Measurements from ENCODE around the gene UBN1. TPM values are rescaled to one million over a fixed set of nuclear protein-coding genes. Genes with fewer than 3 reads are reported as not detected.

Gene UBN1
- total and polyA plus RNA-seq, 4 donors = 7.3 to 19.7 (median 14.2) TPM

DNA sequence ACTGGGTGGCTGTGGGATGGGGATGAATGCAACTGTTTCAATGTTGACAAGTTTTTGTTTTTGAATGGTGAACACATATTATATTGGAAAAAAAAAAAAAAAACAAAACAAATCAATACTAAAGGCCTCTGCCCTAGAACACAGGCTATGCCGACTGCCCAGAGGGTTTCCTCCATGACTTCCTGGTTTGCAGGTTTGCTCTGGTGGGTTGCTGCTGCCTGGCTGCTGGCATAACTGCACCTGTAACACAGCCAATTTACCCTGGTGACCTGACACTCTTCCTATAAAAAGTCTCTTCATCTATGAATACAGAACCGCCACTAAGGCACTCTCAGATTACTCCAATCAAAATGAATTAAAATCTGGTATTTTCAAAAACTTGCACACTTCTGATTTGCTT is 10.6 kb upstream of the UBN1 start:
- no peaks in the 10 kb centered on the region for H3K27me3 ChIP-seq (ENCODE audit: control insufficient read depth in 4 of 4, insufficient read depth in 4 of 4, low read length in 3 of 4)
- no peak overlapping the region for H3K27ac ChIP-seq (ENCODE audit: low read depth in 1 of 2, low read length in 2 of 2)
- no peak overlapping the region for H3K9ac ChIP-seq (ENCODE audit: low read depth in 1 of 2, low read length in 2 of 2)
- H3K36me3 ChIP-seq (ENCODE audit: control insufficient read depth in 4 of 4, insufficient read depth in 3 of 4, low read depth in 1 of 4, low read length in 3 of 4) = peaks cover 12 to 57% (median 34%) of the 10 kb centered on the region in 4 donors
- no peak for TF ChIP-seq JUND (IDR thresholded peaks at IDR 0.05)
- TF ChIP-seq RXRA (IDR thresholded peaks at IDR 0.05) = no peak
- TF ChIP-seq, protein P1, sequence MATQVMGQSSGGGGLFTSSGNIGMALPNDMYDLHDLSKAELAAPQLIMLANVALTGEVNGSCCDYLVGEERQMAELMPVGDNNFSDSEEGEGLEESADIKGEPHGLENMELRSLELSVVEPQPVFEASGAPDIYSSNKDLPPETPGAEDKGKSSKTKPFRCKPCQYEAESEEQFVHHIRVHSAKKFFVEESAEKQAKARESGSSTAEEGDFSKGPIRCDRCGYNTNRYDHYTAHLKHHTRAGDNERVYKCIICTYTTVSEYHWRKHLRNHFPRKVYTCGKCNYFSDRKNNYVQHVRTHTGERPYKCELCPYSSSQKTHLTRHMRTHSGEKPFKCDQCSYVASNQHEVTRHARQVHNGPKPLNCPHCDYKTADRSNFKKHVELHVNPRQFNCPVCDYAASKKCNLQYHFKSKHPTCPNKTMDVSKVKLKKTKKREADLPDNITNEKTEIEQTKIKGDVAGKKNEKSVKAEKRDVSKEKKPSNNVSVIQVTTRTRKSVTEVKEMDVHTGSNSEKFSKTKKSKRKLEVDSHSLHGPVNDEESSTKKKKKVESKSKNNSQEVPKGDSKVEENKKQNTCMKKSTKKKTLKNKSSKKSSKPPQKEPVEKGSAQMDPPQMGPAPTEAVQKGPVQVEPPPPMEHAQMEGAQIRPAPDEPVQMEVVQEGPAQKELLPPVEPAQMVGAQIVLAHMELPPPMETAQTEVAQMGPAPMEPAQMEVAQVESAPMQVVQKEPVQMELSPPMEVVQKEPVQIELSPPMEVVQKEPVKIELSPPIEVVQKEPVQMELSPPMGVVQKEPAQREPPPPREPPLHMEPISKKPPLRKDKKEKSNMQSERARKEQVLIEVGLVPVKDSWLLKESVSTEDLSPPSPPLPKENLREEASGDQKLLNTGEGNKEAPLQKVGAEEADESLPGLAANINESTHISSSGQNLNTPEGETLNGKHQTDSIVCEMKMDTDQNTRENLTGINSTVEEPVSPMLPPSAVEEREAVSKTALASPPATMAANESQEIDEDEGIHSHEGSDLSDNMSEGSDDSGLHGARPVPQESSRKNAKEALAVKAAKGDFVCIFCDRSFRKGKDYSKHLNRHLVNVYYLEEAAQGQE (IDR thresholded peaks at IDR 0.05) = no peak
- no peak for TF ChIP-seq YY1 (IDR thresholded peaks at IDR 0.05)
- no peak for TF ChIP-seq SP1 (IDR thresholded peaks at IDR 0.05)
- no peak for TF ChIP-seq TAF1 (conservative IDR thresholded peaks at IDR 0.05)
- no peak for TF ChIP-seq HNF4G (IDR thresholded peaks at IDR 0.05)
- no peak for TF ChIP-seq NR2F2 (IDR thresholded peaks at IDR 0.05)
- no peak for TF ChIP-seq EGR1 (IDR thresholded peaks at IDR 0.05; ENCODE audit: low read depth in 2 of 2)
- TF ChIP-seq, protein P2, sequence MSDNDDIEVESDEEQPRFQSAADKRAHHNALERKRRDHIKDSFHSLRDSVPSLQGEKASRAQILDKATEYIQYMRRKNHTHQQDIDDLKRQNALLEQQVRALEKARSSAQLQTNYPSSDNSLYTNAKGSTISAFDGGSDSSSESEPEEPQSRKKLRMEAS (IDR thresholded peaks at IDR 0.05) = no peak
- TF ChIP-seq, protein P3, sequence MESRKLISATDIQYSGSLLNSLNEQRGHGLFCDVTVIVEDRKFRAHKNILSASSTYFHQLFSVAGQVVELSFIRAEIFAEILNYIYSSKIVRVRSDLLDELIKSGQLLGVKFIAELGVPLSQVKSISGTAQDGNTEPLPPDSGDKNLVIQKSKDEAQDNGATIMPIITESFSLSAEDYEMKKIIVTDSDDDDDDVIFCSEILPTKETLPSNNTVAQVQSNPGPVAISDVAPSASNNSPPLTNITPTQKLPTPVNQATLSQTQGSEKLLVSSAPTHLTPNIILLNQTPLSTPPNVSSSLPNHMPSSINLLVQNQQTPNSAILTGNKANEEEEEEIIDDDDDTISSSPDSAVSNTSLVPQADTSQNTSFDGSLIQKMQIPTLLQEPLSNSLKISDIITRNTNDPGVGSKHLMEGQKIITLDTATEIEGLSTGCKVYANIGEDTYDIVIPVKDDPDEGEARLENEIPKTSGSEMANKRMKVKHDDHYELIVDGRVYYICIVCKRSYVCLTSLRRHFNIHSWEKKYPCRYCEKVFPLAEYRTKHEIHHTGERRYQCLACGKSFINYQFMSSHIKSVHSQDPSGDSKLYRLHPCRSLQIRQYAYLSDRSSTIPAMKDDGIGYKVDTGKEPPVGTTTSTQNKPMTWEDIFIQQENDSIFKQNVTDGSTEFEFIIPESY (IDR thresholded peaks at IDR 0.05) = no peak
- TF ChIP-seq RAD21 (IDR thresholded peaks at IDR 0.05) = no peak
- no peak for TF ChIP-seq FOXA2 (IDR thresholded peaks at IDR 0.05)
- TF ChIP-seq, protein P4, sequence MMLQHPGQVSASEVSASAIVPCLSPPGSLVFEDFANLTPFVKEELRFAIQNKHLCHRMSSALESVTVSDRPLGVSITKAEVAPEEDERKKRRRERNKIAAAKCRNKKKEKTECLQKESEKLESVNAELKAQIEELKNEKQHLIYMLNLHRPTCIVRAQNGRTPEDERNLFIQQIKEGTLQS (IDR thresholded peaks at IDR 0.05) = no peak
- no peak for TF ChIP-seq FOXA1 (IDR thresholded peaks at IDR 0.05)
- TF ChIP-seq HNF4A (conservative IDR thresholded peaks at IDR 0.05) = no peak
- TF ChIP-seq, protein P5, sequence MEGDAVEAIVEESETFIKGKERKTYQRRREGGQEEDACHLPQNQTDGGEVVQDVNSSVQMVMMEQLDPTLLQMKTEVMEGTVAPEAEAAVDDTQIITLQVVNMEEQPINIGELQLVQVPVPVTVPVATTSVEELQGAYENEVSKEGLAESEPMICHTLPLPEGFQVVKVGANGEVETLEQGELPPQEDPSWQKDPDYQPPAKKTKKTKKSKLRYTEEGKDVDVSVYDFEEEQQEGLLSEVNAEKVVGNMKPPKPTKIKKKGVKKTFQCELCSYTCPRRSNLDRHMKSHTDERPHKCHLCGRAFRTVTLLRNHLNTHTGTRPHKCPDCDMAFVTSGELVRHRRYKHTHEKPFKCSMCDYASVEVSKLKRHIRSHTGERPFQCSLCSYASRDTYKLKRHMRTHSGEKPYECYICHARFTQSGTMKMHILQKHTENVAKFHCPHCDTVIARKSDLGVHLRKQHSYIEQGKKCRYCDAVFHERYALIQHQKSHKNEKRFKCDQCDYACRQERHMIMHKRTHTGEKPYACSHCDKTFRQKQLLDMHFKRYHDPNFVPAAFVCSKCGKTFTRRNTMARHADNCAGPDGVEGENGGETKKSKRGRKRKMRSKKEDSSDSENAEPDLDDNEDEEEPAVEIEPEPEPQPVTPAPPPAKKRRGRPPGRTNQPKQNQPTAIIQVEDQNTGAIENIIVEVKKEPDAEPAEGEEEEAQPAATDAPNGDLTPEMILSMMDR (IDR thresholded peaks at IDR 0.05; ENCODE audit: low read depth, low read length, missing input control) = no peak
- no peak for TF ChIP-seq GABPA (IDR thresholded peaks at IDR 0.05 in 1 of 2, conservative IDR thresholded peaks at IDR 0.05 in 1 of 2)
- H3K4me3 ChIP-seq (ENCODE audit: low read depth in 1 of 3, low read length in 3 of 3) = no peak overlapping the region
- 65% methylated on average over 2 of the region's 2 CpGs for WGBS
- no peaks in the 10 kb centered on the region for H3K4me1 ChIP-seq (ENCODE audit: control insufficient read depth in 4 of 4, insufficient read depth in 4 of 4, low read length in 3 of 4)
- H3K9me3 ChIP-seq (ENCODE audit: control insufficient read depth in 4 of 4, low read length in 3 of 4) = no peaks in the 10 kb centered on the region
- no peak for DNase-seq (ENCODE audit: low spot score)

Data from liver (tissue), 9 donors.